ENCODE results near the gene COPE. TPM values are rescaled to one million over a fixed set of nuclear protein-coding genes. Genes with fewer than 3 reads are reported as not detected.

The COPE gene
- total and polyA plus RNA-seq, 2 donors (not counting 1 experiment from before 2014, with no cell fraction given): 154 to 279 TPM

- H3K27me3 Mint-ChIP-seq: peaks cover 28% of the 10 kb centered on the region
- ChIA-PET POLR2A (no interaction called here), CTCF (interaction anchor here (0.6 kb wide), 1 partner anchor 138 kb away, joined by 3 read pairs; no protein-coding TSS in a partner anchor)
- H3K4me3 Mint-ChIP-seq: peak overlapping the region; percentile 81
- H3K79me2 ChIP-seq (ENCODE audit: control insufficient read depth, insufficient read depth, low read length): no peaks in the 10 kb centered on the region
- no peak for TF ChIP-seq CTCF (IDR thresholded peaks at IDR 0.05)
- no peak for TF ChIP-seq EZH2 (IDR thresholded peaks at IDR 0.05; ENCODE audit: borderline replicate concordance, insufficient read depth, low read depth, low read length, poor library complexity, severe bottlenecking)
- DNase-seq: no peak
- intact Hi-C loops (cut with micrococcal nuclease): loop anchor here (2.0 kb wide), 2 partner anchors 21 to 345 kb away; partner anchors contain the start of genes COPE and DDX49
- peaks cover 0 to 29% (median 6%) of the 10 kb centered on the region in 4 experiments for H3K27me3 ChIP-seq (replicated peaks in 1 of 4; ENCODE audit: control extremely low read depth in 1 of 4, control insufficient read depth in 3 of 4, insufficient read depth in 4 of 4, low read length in 3 of 4)
- peak overlapping the region; percentile 58 for H3K9ac ChIP-seq (ENCODE audit: low read length)
- H3K9me3 Mint-ChIP-seq (ENCODE audit: insufficient read depth): no peaks in the 10 kb centered on the region
- H3K4me3 ChIP-seq (ENCODE audit: control extremely low read depth in 1 of 5, extremely low read depth in 1 of 5, insufficient read depth in 1 of 5, low read depth in 2 of 5, low read length in 4 of 5): peak overlapping the region; percentile 15 to 67 (median 49)
- peaks cover 20% of the 10 kb centered on the region for H3K4me1 Mint-ChIP-seq
- peak overlapping the region; percentile 75 for H2AFZ ChIP-seq (ENCODE audit: insufficient read depth, low read depth, low read length, poor library complexity, severe bottlenecking)
- no peak for ATAC-seq (ENCODE audit: low read depth)
- no peaks in the 10 kb centered on the region for H4K20me1 ChIP-seq (ENCODE audit: control insufficient read depth, insufficient read depth, low read length, poor library complexity, severe bottlenecking)
- H3K27ac Mint-ChIP-seq: peak overlapping the region; percentile 46
- H3K36me3 ChIP-seq (replicated peaks in 1 of 2; ENCODE audit: control extremely low read depth in 1 of 2, control insufficient read depth in 1 of 2, extremely low read depth in 1 of 2, insufficient read depth in 2 of 2, low read length in 1 of 2): no peaks in the 10 kb centered on the region
- 2% methylated on average over 41 of the region's 47 CpGs for WGBS (ENCODE audit: insufficient coverage)
- no peak overlapping the region for H3K27ac ChIP-seq (ENCODE audit: low read length in 2 of 2)
- peak overlapping the region; percentile 93 for H3K4me2 ChIP-seq (replicated peaks; ENCODE audit: low read depth, low read length, poor library complexity, severe bottlenecking)
- H3K4me1 ChIP-seq (ENCODE audit: control insufficient read depth in 2 of 2, insufficient read depth in 2 of 2, low read length in 2 of 2): peaks cover 16 to 19% of the 10 kb centered on the region in 2 donors
- peaks cover 0 to 3% (median 0%) of the 10 kb centered on the region in 3 donors for H3K9me3 ChIP-seq (ENCODE audit: control extremely low read depth in 1 of 3, control insufficient read depth in 2 of 3, insufficient read depth in 1 of 3, low read length in 2 of 3)
Measured at GRCh38 chr19:18939922-18940768, 21.0 kb upstream of the COPE start.

GRCh38 chr19:18939163-18939562, 20.0 kb upstream of the COPE start:
- H3K9ac ChIP-seq (ENCODE audit: low read length): no peak overlapping the region
- H2AFZ ChIP-seq (ENCODE audit: insufficient read depth, low read depth, low read length, poor library complexity, severe bottlenecking): no peak overlapping the region
- intact Hi-C loops (cut with micrococcal nuclease): no loop called here
- H3K4me2 ChIP-seq (replicated peaks; ENCODE audit: low read depth, low read length, poor library complexity, severe bottlenecking): no peak overlapping the region
- H3K27me3 ChIP-seq (replicated peaks in 1 of 4; ENCODE audit: control extremely low read depth in 1 of 4, control insufficient read depth in 3 of 4, insufficient read depth in 4 of 4, low read length in 3 of 4): peaks cover 0 to 33% (median 8%) of the 10 kb centered on the region in 4 experiments
- H3K4me3 ChIP-seq (ENCODE audit: control extremely low read depth in 1 of 5, extremely low read depth in 1 of 5, insufficient read depth in 1 of 5, low read depth in 2 of 5, low read length in 4 of 5): no peak overlapping the region
- Mint-ChIP-seq H3K4me3 (peak overlapping the region; percentile 78), H3K4me1 (peaks cover 20% of the 10 kb centered on the region), H3K27me3 (peaks cover 30% of the 10 kb centered on the region), H3K27ac (peak overlapping the region; percentile 34), H3K9me3 (ENCODE audit: insufficient read depth) (no peaks in the 10 kb centered on the region)
- H3K4me1 ChIP-seq (ENCODE audit: control insufficient read depth in 2 of 2, insufficient read depth in 2 of 2, low read length in 2 of 2): peaks cover 16 to 19% of the 10 kb centered on the region in 2 donors
- TF ChIP-seq CTCF (IDR thresholded peaks at IDR 0.05) (no peak), EZH2 (IDR thresholded peaks at IDR 0.05; ENCODE audit: borderline replicate concordance, insufficient read depth, low read depth, low read length, poor library complexity, severe bottlenecking) (no peak)
- H3K27ac ChIP-seq (ENCODE audit: low read length in 2 of 2): no peak overlapping the region
- POLR2A ChIA-PET: no interaction called here
- no peaks in the 10 kb centered on the region for H4K20me1 ChIP-seq (ENCODE audit: control insufficient read depth, insufficient read depth, low read length, poor library complexity, severe bottlenecking)
- ATAC-seq (ENCODE audit: low read depth): no peak
- WGBS (ENCODE audit: insufficient coverage): no CpG with 5 or more reads among the region's 3 CpGs
- DNase-seq: no peak
- no peaks in the 10 kb centered on the region for H3K36me3 ChIP-seq (replicated peaks in 1 of 2; ENCODE audit: control extremely low read depth in 1 of 2, control insufficient read depth in 1 of 2, extremely low read depth in 1 of 2, insufficient read depth in 2 of 2, low read length in 1 of 2)
- H3K79me2 ChIP-seq (ENCODE audit: control insufficient read depth, insufficient read depth, low read length): no peaks in the 10 kb centered on the region
- H3K9me3 ChIP-seq (ENCODE audit: control extremely low read depth in 1 of 3, control insufficient read depth in 2 of 3, insufficient read depth in 1 of 3, low read length in 2 of 3): peaks cover 0 to 3% (median 0%) of the 10 kb centered on the region in 3 donors
- CTCF ChIA-PET: no interaction called here

Data from B cell (primary cell).